Measurements from ENCODE around the gene ANKRD33. TPM values are rescaled to one million over a fixed set of nuclear protein-coding genes. Genes with fewer than 3 reads are reported as not detected.

The ANKRD33 gene
- total RNA-seq, 1 experiment from 2014 or later: not detected

DNA sequence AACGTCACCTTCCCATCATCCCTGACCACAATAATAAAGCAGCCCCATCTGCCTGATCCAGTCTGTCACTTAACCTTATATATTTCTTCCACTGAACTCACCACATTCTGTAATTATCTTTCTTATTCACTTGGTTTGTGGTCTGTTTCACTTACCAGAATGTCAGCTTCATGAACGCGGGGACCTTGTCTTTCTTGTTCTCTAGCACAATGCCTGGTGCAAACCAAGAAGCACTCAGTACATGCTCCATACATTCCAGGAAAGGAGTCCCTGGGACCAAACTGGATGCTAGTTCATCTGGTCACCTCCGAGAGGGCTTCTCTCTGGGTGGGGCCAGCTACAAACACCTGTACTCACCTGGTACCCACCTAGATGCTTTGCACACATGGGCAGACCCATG is 17.4 kb upstream of the ANKRD33 start:
- H3K4me3 ChIP-seq (ENCODE audit: low read length): no peak overlapping the region
- no peaks in the 10 kb centered on the region for H3K36me3 ChIP-seq (ENCODE audit: insufficient read depth, low read length)
- H3K9me2 ChIP-seq (replicated peaks; ENCODE audit: insufficient read depth, low read length): no peaks in the 10 kb centered on the region
- H3K9ac ChIP-seq (ENCODE audit: low read length): no peak overlapping the region
- H3K79me2 ChIP-seq (ENCODE audit: low read length): no peaks in the 10 kb centered on the region
- no peak overlapping the region for H3K27ac ChIP-seq (ENCODE audit: low read length)
- no peaks in the 10 kb centered on the region for H4K20me1 ChIP-seq (ENCODE audit: insufficient read depth, low read depth, low read length)
- no peaks in the 10 kb centered on the region for H3K4me1 ChIP-seq (ENCODE audit: low read length)
- no peak overlapping the region for H3K4me2 ChIP-seq (ENCODE audit: low read depth, low read length, poor library complexity, severe bottlenecking)
- H2AFZ ChIP-seq (ENCODE audit: low read length): no peak overlapping the region
- no peak for DNase-seq
- H3K9me3 ChIP-seq (ENCODE audit: low read length): no peaks in the 10 kb centered on the region
- no peaks in the 10 kb centered on the region for H3K27me3 ChIP-seq (ENCODE audit: low read length)

DNA sequence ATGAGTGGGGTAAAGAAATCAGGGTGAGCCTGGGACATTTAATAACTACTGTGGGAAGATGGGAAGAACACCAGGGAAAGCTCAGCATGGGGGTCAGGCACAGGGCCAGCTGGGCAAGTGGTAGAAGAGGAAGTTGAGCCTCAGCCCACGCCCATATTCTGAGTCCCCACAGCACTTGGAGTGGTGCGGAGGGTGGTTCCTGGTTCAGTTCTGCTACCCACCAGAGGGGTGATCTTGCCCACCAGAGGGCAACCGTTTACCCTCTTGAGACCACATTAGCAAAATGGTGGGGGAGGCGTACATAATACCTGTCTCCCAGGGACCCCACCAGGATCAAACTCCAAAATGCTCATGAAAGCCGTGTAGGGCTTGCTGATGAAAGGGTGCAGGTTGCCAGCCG is 16.8 kb upstream of the ANKRD33 start:
- H3K27ac ChIP-seq (ENCODE audit: low read length): no peak overlapping the region
- H3K79me2 ChIP-seq (ENCODE audit: low read length): no peaks in the 10 kb centered on the region
- H4K20me1 ChIP-seq (ENCODE audit: insufficient read depth, low read depth, low read length): no peaks in the 10 kb centered on the region
- DNase-seq: no peak
- H3K36me3 ChIP-seq (ENCODE audit: insufficient read depth, low read length): no peaks in the 10 kb centered on the region
- no peaks in the 10 kb centered on the region for H3K9me2 ChIP-seq (replicated peaks; ENCODE audit: insufficient read depth, low read length)
- H3K9ac ChIP-seq (ENCODE audit: low read length): no peak overlapping the region
- H3K4me1 ChIP-seq (ENCODE audit: low read length): no peaks in the 10 kb centered on the region
- H2AFZ ChIP-seq (ENCODE audit: low read length): no peak overlapping the region
- H3K27me3 ChIP-seq (ENCODE audit: low read length): no peaks in the 10 kb centered on the region
- H3K9me3 ChIP-seq (ENCODE audit: low read length): no peaks in the 10 kb centered on the region
- no peak overlapping the region for H3K4me3 ChIP-seq (ENCODE audit: low read length)
- H3K4me2 ChIP-seq (ENCODE audit: low read depth, low read length, poor library complexity, severe bottlenecking): no peak overlapping the region

GRCh38 chr12:51871918-51872688 is 15.8 kb upstream of the ANKRD33 start:
- H3K4me3 ChIP-seq (ENCODE audit: low read length): no peak overlapping the region
- H3K4me1 ChIP-seq (ENCODE audit: low read length): no peaks in the 10 kb centered on the region
- no peak for DNase-seq
- H3K79me2 ChIP-seq (ENCODE audit: low read length): no peaks in the 10 kb centered on the region
- H4K20me1 ChIP-seq (ENCODE audit: insufficient read depth, low read depth, low read length): no peaks in the 10 kb centered on the region
- no peak overlapping the region for H3K27ac ChIP-seq (ENCODE audit: low read length)
- H3K27me3 ChIP-seq (ENCODE audit: low read length): no peaks in the 10 kb centered on the region
- no peaks in the 10 kb centered on the region for H3K36me3 ChIP-seq (ENCODE audit: insufficient read depth, low read length)
- no peak overlapping the region for H2AFZ ChIP-seq (ENCODE audit: low read length)
- no peak overlapping the region for H3K4me2 ChIP-seq (ENCODE audit: low read depth, low read length, poor library complexity, severe bottlenecking)
- no peaks in the 10 kb centered on the region for H3K9me2 ChIP-seq (replicated peaks; ENCODE audit: insufficient read depth, low read length)
- H3K9ac ChIP-seq (ENCODE audit: low read length): no peak overlapping the region
- H3K9me3 ChIP-seq (ENCODE audit: low read length): no peaks in the 10 kb centered on the region

DNA sequence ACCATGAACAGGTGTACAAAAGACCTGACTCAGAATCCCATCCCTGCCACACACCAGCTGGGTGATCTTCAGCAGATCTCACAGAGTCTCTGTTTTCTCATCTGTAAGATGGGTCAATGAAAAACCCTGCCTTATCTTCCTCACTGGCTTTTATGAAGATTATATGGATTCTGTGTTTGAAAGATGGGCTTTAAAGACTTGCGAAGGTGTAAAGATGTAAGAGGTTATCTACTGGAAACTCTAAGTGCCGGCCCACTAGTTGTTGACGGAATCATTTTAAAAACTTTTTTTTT is 15.3 kb upstream of the ANKRD33 start:
- Histone ChIP-seq H3K9ac (ENCODE audit: low read length) (no peak overlapping the region), H3K9me3 (ENCODE audit: low read length) (no peaks in the 10 kb centered on the region), H4K20me1 (ENCODE audit: insufficient read depth, low read depth, low read length) (no peaks in the 10 kb centered on the region), H3K4me1 (ENCODE audit: low read length) (no peaks in the 10 kb centered on the region), H2AFZ (ENCODE audit: low read length) (no peak overlapping the region), H3K4me2 (ENCODE audit: low read depth, low read length, poor library complexity, severe bottlenecking) (no peak overlapping the region), H3K27ac (ENCODE audit: low read length) (no peak overlapping the region), H3K9me2 (replicated peaks; ENCODE audit: insufficient read depth, low read length) (no peaks in the 10 kb centered on the region), H3K4me3 (ENCODE audit: low read length) (no peak overlapping the region), H3K79me2 (ENCODE audit: low read length) (no peaks in the 10 kb centered on the region), H3K27me3 (ENCODE audit: low read length) (no peaks in the 10 kb centered on the region), H3K36me3 (ENCODE audit: insufficient read depth, low read length) (no peaks in the 10 kb centered on the region)
- no peak for DNase-seq

DNA sequence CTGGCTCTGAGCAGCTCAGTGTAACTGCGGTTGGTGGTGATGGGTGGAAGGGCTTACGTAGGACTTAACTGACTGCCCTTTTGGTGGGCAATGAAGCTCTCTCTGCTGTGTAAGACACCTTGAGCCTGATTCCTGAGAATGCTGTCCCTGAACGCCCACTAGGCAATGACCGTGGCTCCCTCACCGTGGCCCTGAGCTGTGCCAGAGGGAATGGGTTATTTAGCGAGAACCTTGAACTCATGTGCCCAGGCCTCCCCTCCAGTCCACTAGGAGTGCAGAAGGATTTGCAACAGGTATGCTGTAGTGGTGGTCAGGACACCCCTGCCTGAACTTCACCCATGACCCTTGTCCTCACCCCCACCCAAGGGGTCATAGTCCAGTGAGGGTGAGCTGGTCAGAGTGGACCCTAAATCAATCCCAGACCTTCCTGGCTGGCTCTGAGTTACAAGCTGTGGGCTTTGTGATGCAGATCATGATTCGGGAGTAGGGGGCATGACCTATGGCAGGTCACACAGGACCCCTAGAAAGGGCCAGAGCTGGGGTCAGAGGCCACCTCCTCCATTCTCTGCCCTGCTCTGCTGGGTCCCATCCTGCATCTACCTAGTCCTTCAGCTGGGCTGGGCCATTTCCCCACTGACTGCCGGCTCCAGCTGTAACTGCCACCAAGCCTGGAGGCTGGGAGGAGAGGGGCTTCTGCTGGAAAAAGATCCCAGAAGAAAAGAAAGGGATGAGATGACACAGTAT is 14.5 kb upstream of the ANKRD33 start:
- no peaks in the 10 kb centered on the region for H3K9me2 ChIP-seq (replicated peaks; ENCODE audit: insufficient read depth, low read length)
- H3K4me1 ChIP-seq (ENCODE audit: low read length): no peaks in the 10 kb centered on the region
- no peak overlapping the region for H2AFZ ChIP-seq (ENCODE audit: low read length)
- H3K27ac ChIP-seq (ENCODE audit: low read length): no peak overlapping the region
- no peak overlapping the region for H3K9ac ChIP-seq (ENCODE audit: low read length)
- no peaks in the 10 kb centered on the region for H3K9me3 ChIP-seq (ENCODE audit: low read length)
- H3K4me2 ChIP-seq (ENCODE audit: low read depth, low read length, poor library complexity, severe bottlenecking): no peak overlapping the region
- H3K79me2 ChIP-seq (ENCODE audit: low read length): no peaks in the 10 kb centered on the region
- H4K20me1 ChIP-seq (ENCODE audit: insufficient read depth, low read depth, low read length): no peaks in the 10 kb centered on the region
- DNase-seq: no peak
- no peak overlapping the region for H3K4me3 ChIP-seq (ENCODE audit: low read length)
- H3K36me3 ChIP-seq (ENCODE audit: insufficient read depth, low read length): no peaks in the 10 kb centered on the region
- H3K27me3 ChIP-seq (ENCODE audit: low read length): no peaks in the 10 kb centered on the region

- Histone ChIP-seq H3K27me3 (ENCODE audit: low read length) (no peaks in the 10 kb centered on the region), H4K20me1 (ENCODE audit: insufficient read depth, low read depth, low read length) (no peaks in the 10 kb centered on the region), H3K4me3 (ENCODE audit: low read length) (no peak overlapping the region), H3K79me2 (ENCODE audit: low read length) (no peaks in the 10 kb centered on the region), H3K9me2 (replicated peaks; ENCODE audit: insufficient read depth, low read length) (no peaks in the 10 kb centered on the region), H3K9ac (ENCODE audit: low read length) (no peak overlapping the region), H3K27ac (ENCODE audit: low read length) (no peak overlapping the region), H3K4me1 (ENCODE audit: low read length) (no peaks in the 10 kb centered on the region), H3K4me2 (ENCODE audit: low read depth, low read length, poor library complexity, severe bottlenecking) (no peak overlapping the region), H3K36me3 (ENCODE audit: insufficient read depth, low read length) (no peaks in the 10 kb centered on the region), H2AFZ (ENCODE audit: low read length) (no peak overlapping the region), H3K9me3 (ENCODE audit: low read length) (no peaks in the 10 kb centered on the region)
- DNase-seq: no peak
Measured at GRCh38 chr12:51874000-51874399, 13.9 kb upstream of the ANKRD33 start.

- no peak for DNase-seq
Measured at GRCh38 chr12:51874486-51874885, 13.4 kb upstream of the ANKRD33 start.

DNA sequence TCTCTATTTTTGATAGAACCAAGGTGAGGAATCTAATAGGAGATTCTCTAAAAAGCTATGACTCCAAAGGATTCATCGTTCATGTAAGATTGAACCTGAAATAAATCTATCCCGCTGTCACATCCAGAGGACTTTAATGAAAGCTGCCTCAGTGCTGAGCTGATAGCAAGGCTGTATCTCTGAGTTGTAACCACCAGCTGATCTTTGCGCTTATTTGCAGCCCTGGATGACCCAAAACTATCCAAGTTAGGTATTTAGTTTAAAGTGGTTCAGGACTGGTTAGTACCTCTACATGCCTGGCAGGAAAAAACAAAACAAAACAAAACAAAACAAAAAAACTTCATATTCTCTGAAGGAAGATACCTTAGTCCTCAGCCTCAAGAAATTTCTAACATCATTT is 8.8 kb upstream of the ANKRD33 start:
- Histone ChIP-seq H2AFZ (ENCODE audit: low read length) (no peak overlapping the region), H3K9ac (ENCODE audit: low read length) (no peak overlapping the region), H3K4me3 (ENCODE audit: low read length) (no peak overlapping the region), H3K9me2 (replicated peaks; ENCODE audit: insufficient read depth, low read length) (no peaks in the 10 kb centered on the region), H4K20me1 (ENCODE audit: insufficient read depth, low read depth, low read length) (no peaks in the 10 kb centered on the region), H3K27ac (ENCODE audit: low read length) (no peak overlapping the region), H3K4me1 (ENCODE audit: low read length) (no peaks in the 10 kb centered on the region), H3K27me3 (ENCODE audit: low read length) (no peaks in the 10 kb centered on the region), H3K4me2 (ENCODE audit: low read depth, low read length, poor library complexity, severe bottlenecking) (no peak overlapping the region), H3K79me2 (ENCODE audit: low read length) (no peaks in the 10 kb centered on the region), H3K9me3 (ENCODE audit: low read length) (no peaks in the 10 kb centered on the region), H3K36me3 (ENCODE audit: insufficient read depth, low read length) (no peaks in the 10 kb centered on the region)
- no peak for DNase-seq

More at GRCh38 chr12:51874486-51874885, 13.4 kb upstream of the ANKRD33 start:
- Histone ChIP-seq H3K4me2 (ENCODE audit: low read depth, low read length, poor library complexity, severe bottlenecking) (no peak overlapping the region), H3K4me1 (ENCODE audit: low read length) (no peaks in the 10 kb centered on the region), H3K27ac (ENCODE audit: low read length) (no peak overlapping the region), H3K36me3 (ENCODE audit: insufficient read depth, low read length) (no peaks in the 10 kb centered on the region), H3K4me3 (ENCODE audit: low read length) (no peak overlapping the region), H3K27me3 (ENCODE audit: low read length) (no peaks in the 10 kb centered on the region), H3K9me2 (replicated peaks; ENCODE audit: insufficient read depth, low read length) (no peaks in the 10 kb centered on the region), H4K20me1 (ENCODE audit: insufficient read depth, low read depth, low read length) (no peaks in the 10 kb centered on the region), H3K79me2 (ENCODE audit: low read length) (no peaks in the 10 kb centered on the region), H3K9me3 (ENCODE audit: low read length) (no peaks in the 10 kb centered on the region), H3K9ac (ENCODE audit: low read length) (no peak overlapping the region), H2AFZ (ENCODE audit: low read length) (no peak overlapping the region)

Measured in Karpas-422 (cell line).